Esophagus squamous epithelium (tissue), 4 donors: ENCODE results near the gene PSMA5.

Experiments
- POLR2A ChIP-seq, 4 donors: fragments of 450-650 bp; IDR thresholded peaks; one replicate each; pipeline ENCODE4 v1.6.1; 2017; ENCODE audit warnings: antibody characterized with exemption in 4 of 4, mild to moderate bottlenecking in 4 of 4, moderate library complexity in 3 of 4
- TF ChIP-seq, protein P1 (sequence below), 6 experiments: fragments of 450-650 bp in 4 of 6; fragments of 200-600 bp in 2 of 6; sonication (generic) in 2 of 6; IDR thresholded peaks; one replicate each; pipeline ENCODE4 v1.5.1; 2016 to 2019; ENCODE audit warnings: antibody characterized with exemption in 6 of 6, mild to moderate bottlenecking in 4 of 6, moderate library complexity in 4 of 6

DNA sequence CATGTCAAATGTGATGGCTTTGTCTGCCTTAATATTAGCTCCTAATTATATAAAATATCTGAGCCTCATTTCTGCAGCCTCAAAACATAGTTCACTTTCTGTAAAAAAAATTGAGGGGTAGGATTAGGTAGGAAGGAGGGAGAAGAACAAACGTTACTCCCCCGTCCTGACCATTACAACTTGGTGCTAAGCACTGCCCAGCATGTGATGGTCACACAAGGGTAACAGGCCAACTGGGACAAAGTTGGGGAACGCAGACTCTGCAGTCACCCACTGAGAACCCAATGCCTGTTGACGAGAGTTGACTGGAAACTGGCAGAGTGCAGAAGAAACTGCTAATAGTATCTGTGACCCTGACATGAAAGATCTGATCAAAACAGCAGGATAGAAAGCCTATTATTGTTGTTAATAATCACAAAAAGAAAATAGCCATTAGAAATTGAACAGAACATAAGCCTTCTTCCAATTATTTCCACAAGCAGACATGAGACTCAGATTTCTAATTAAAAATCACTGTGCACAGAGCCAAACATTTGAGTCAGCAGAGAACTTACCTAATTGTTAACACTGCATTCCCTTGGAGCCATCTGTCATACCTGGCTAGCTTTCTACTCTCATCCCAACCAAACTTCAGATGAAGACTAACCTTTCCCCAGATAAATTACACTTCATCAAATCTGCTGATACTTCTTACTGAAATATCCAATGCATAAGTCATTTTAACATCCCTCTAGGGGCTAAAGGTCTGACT lies 34.0 kb downstream of the PSMA5 start:
- TF ChIP-seq, protein P1, sequence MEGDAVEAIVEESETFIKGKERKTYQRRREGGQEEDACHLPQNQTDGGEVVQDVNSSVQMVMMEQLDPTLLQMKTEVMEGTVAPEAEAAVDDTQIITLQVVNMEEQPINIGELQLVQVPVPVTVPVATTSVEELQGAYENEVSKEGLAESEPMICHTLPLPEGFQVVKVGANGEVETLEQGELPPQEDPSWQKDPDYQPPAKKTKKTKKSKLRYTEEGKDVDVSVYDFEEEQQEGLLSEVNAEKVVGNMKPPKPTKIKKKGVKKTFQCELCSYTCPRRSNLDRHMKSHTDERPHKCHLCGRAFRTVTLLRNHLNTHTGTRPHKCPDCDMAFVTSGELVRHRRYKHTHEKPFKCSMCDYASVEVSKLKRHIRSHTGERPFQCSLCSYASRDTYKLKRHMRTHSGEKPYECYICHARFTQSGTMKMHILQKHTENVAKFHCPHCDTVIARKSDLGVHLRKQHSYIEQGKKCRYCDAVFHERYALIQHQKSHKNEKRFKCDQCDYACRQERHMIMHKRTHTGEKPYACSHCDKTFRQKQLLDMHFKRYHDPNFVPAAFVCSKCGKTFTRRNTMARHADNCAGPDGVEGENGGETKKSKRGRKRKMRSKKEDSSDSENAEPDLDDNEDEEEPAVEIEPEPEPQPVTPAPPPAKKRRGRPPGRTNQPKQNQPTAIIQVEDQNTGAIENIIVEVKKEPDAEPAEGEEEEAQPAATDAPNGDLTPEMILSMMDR (IDR thresholded peaks at IDR 0.05) = no peak
- no peak for TF ChIP-seq POLR2A (IDR thresholded peaks at IDR 0.05)
